ENCODE measurements around the gene RPS6KC1.

DNA sequence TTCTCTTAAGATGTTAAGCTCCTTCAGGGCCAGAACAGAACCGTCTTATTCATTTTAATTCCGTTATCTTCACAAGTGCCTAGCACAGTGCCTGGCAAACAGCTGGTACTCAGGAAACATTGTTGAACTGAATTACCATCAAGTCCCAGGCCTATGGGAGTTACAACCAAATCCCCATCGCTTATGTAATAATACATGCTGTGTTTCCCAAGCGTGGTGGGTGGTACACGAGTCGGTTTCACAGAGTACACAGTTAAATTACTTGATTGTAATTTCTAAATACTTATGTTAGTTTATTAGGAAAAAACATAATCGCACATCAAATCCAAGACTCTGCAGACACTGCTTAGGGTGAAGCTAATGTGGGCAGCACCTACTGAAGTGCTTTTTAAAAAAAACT, 36.4 kb upstream of the RPS6KC1 start:
- no peak for TF ChIP-seq CTCF (IDR thresholded peaks at IDR 0.05)
- no peak for TF ChIP-seq EP300 (IDR thresholded peaks at IDR 0.05)
- TF ChIP-seq POLR2A (IDR thresholded peaks at IDR 0.05), result no peak

All from tibial nerve (tissue), 4 donors.